Measurements from ENCODE around the gene COPS6.
"Not testable (repeated sequence)": the region's sequence is repeated elsewhere in the genome, so short reads cannot be mapped to it uniquely, and the experiment has no call there.

COPS6 gene

DNA sequence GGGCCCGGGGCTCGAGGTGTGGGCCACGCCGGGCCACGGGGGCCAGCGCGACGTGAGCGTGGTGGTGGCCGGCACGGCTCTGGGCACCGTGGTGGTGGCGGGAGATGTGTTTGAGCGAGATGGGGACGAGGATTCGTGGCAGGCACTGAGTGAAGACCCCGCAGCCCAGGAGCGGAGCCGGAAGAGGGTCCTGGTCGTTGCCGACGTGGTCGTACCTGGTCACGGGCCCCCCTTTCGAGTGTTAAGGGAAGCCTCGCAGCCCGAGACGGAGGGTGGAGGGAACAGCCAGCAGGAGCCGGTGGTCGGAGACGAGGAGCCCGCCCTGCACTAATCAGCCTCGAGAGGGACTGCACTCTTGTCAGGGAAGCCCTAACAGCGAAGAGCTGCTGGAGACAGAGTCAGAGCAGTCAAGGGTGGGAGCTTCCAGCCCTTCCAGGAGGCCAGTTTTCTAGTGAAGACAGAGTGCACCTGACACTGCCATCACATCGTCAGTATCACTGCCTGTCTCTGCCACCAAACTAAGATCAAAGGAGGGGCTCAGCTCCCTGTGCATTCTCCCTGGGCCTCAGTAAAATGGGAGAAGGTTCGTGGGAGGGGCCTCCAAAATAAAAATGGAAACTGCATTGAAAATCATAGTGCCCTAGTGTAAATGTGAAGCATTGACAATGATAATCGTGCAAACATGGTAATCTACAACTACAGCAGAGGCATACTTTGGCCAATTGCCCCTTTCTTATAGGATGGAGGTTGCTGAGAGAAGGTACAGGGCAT lies 39.3 kb downstream of the COPS6 start:
- DNase-seq (ENCODE audit: low read depth) = no peak

DNA sequence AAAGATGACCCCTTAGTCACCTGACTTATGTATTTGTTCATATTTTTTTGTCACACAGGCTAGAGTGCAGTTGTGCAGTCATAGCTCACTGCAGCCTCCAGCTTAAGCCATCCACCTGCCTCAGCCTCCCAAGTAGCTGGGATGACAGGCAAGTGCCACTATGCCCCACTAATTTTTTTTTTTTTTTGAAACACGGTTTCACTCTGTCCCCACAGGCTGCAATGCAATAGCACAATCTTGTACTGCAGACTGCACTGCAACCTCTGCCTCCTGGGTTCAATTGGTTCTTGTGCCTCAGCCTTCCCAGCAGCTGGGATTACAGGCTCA lies 39.8 kb downstream of the COPS6 start:
- DNase-seq (ENCODE audit: low read depth) = no peak

- DNase-seq (ENCODE audit: low read depth) = not testable (repeated sequence)
These were observed 41.4 kb downstream of the COPS6 start for GRCh38 chr7:100130220-100130607.

DNA sequence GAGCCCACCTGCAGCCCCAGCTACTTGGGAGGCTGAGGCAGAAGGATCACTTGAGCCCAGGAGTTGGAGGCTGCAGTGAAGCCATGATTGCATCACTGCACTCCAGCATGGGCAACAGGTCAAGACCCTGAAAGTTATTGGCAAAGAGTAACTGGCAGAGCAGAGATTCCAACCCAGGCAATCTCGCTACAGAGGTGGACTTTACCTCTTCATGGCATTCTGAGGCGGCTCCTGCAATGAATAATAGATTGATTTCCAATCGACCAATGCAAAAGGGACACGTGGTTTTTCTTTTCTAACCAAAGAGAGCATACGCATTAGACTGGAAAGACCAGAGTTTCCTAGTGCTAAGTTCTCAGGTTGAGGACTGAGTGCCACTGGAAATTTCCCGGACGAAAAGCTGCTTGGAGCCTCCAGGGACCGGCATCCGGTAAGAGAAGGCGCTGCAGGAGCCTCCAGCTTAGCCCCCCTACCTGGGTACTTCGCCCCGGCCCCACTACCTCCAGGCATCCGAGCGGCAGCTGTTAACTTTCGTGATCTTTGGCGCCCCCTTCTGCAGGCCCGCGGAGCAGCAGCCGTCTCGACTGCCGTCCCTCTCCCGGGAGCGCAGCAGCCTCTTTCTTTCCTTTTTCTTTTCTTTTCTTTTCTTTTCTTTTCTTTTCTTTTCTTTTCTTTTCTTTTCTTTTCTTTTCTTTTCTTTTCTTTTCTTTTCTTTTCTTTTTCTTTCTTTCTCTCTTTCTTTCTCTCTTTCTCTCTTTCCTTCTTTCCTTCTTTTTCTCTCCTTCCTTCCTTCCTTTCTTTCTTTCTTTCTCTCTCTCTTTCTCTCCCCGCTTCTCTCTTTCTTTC lies 42.1 kb downstream of the COPS6 start:
- DNase-seq (ENCODE audit: low read depth) = peak; percentile 18

DNA sequence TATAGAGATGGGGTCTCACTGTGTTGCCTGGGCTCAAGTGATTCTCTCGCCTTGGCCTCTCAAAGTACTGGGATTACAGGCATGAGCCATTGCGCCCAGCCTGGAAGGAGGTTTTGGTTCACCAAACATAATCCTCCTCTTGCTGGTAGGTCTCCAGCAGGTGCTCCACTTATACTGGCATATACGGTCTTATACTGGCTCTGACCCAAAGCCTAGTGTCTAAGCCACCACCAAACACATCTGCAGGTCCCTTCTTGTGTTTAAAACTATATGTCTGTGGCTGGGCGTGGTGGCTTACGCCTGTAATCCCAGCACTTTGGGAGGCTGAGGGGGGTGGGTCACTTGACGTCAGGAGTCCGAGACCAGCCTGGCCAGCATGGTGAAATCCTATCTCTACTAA lies 43.4 kb downstream of the COPS6 start:
- no peak for DNase-seq (ENCODE audit: low read depth)

GRCh38 chr7:100132697-100133151 lies 44.0 kb downstream of the COPS6 start:
- DNase-seq (ENCODE audit: low read depth) = peak; percentile 44

DNA sequence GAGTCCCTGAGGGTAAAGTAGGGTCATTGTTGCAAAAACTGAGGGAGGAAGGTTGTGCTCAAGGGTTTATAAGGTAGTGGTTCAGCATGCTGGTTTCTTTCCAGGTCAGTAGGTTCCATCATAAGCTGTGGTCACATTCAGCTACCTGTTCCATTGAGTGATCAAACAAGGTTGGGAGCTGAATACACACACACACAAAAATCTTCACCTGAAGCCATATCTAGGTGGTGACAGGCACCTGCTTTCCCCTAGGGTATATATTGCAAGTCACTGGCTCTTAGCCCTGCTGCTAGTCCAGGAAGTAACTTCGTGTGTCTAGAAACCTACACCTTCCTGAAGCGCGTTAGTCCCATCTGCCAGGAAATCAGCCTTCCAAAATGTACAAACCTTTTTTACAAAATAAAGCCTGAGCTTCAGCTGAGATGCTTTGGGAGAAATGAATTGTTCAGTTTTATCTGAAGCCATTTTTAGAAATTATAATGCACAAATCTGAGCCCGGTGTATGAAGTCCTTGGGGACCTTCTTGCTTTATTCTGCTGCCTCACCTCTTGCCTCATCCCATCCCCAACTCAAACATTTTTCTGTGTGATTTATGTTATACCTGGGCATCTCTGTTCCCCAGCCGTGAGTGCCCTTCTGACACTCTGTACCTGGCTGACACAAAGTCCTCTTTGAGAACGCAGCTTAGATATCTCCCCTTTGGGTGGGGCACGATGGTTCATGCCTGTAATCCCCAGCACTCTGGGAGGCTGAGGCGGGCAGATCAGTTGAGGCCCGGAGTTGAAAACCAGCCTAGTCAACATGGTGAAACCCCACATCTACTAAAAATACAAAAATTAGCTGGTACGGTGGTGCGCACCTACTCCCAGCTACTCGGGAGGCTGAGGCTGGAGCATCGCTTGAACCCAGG lies 49.3 kb downstream of the COPS6 start:
- DNase-seq (ENCODE audit: low read depth) = no peak

- DNase-seq (ENCODE audit: low read depth) = no peak
These were observed 52.8 kb downstream of the COPS6 start for GRCh38 chr7:100141555-100141949.
